Liver (tissue), 3 donors: ENCODE measurements around the gene FBXO21.

Experiments
- EGR1 ChIP-seq, 2 donors: IDR thresholded peaks; 2 replicates each; pipeline ENCODE4 v1.6.1; 2016 to 2018; ENCODE audit warnings: antibody characterized with exemption in 2 of 2, low read depth in 2 of 2
- GABPA ChIP-seq, 2 donors: IDR thresholded peaks in 1 of 2; conservative IDR thresholded peaks in 1 of 2; 2 replicates each; pipeline ENCODE4 v1.6.1; 2016; ENCODE audit warnings: antibody characterized with exemption in 2 of 2, mild to moderate bottlenecking in 1 of 2, moderate library complexity in 1 of 2
- RXRA ChIP-seq, 2 donors: IDR thresholded peaks; 2 replicates each; pipeline ENCODE4 v1.6.1; 2017 to 2018; ENCODE audit warnings: antibody characterized with exemption in 2 of 2, mild to moderate bottlenecking in 1 of 2
- SP1 ChIP-seq: IDR thresholded peaks from 2 replicates; pipeline ENCODE4 v1.6.1; 2018; ENCODE audit warnings: antibody characterized with exemption, mild to moderate bottlenecking
- YY1 ChIP-seq: IDR thresholded peaks from 2 replicates; pipeline ENCODE4 v1.6.1; 2016; ENCODE audit warnings: antibody characterized with exemption, mild to moderate bottlenecking
- TF ChIP-seq, protein P1 (sequence below): IDR thresholded peaks from 2 replicates; pipeline ENCODE4 v1.6.1; 2016; ENCODE audit warnings: antibody characterized with exemption, mild to moderate bottlenecking
- TF ChIP-seq, protein P2 (sequence below): fragments of 150-350 bp; IDR thresholded peaks from 2 replicates; pipeline ENCODE4 v1.5.1; 2017; ENCODE audit warnings: improper control_type of control experiment, low read depth, low read length; ENCODE audit not compliant: missing input control
- TF ChIP-seq, protein P3 (sequence below): IDR thresholded peaks from 2 replicates; pipeline ENCODE4 v1.6.1; 2016; ENCODE audit warnings: antibody characterized with exemption
- donor health status: healthy.
- donor health status: healthy.

DNA sequence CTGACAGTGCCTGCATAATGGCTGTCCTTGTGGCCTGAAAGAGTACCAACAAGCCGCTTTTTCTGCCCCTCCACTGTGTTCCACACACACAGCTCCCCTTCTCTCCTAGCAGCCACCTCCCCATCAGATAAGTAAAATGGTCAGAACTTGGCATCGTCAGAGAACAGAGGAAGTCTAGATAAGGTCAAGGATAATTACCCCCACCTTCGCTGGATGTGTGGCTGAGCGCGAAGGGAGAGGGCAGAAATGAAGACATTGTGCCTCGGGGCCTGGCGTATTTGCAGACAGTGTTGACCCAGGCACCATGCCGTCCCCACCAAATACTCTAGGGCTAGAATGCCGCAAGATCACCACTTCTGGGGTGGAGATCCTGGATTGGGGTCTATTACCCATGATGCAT is 30.6 kb downstream of the FBXO21 start:
- TF ChIP-seq, protein P1, sequence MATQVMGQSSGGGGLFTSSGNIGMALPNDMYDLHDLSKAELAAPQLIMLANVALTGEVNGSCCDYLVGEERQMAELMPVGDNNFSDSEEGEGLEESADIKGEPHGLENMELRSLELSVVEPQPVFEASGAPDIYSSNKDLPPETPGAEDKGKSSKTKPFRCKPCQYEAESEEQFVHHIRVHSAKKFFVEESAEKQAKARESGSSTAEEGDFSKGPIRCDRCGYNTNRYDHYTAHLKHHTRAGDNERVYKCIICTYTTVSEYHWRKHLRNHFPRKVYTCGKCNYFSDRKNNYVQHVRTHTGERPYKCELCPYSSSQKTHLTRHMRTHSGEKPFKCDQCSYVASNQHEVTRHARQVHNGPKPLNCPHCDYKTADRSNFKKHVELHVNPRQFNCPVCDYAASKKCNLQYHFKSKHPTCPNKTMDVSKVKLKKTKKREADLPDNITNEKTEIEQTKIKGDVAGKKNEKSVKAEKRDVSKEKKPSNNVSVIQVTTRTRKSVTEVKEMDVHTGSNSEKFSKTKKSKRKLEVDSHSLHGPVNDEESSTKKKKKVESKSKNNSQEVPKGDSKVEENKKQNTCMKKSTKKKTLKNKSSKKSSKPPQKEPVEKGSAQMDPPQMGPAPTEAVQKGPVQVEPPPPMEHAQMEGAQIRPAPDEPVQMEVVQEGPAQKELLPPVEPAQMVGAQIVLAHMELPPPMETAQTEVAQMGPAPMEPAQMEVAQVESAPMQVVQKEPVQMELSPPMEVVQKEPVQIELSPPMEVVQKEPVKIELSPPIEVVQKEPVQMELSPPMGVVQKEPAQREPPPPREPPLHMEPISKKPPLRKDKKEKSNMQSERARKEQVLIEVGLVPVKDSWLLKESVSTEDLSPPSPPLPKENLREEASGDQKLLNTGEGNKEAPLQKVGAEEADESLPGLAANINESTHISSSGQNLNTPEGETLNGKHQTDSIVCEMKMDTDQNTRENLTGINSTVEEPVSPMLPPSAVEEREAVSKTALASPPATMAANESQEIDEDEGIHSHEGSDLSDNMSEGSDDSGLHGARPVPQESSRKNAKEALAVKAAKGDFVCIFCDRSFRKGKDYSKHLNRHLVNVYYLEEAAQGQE = no peak
- TF ChIP-seq SP1 = no peak
- TF ChIP-seq, protein P2, sequence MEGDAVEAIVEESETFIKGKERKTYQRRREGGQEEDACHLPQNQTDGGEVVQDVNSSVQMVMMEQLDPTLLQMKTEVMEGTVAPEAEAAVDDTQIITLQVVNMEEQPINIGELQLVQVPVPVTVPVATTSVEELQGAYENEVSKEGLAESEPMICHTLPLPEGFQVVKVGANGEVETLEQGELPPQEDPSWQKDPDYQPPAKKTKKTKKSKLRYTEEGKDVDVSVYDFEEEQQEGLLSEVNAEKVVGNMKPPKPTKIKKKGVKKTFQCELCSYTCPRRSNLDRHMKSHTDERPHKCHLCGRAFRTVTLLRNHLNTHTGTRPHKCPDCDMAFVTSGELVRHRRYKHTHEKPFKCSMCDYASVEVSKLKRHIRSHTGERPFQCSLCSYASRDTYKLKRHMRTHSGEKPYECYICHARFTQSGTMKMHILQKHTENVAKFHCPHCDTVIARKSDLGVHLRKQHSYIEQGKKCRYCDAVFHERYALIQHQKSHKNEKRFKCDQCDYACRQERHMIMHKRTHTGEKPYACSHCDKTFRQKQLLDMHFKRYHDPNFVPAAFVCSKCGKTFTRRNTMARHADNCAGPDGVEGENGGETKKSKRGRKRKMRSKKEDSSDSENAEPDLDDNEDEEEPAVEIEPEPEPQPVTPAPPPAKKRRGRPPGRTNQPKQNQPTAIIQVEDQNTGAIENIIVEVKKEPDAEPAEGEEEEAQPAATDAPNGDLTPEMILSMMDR = no peak
- no peak for TF ChIP-seq RXRA (IDR thresholded peaks at IDR 0.05)
- TF ChIP-seq EGR1 (IDR thresholded peaks at IDR 0.05; ENCODE audit: low read depth in 2 of 2) = no peak
- TF ChIP-seq, protein P3, sequence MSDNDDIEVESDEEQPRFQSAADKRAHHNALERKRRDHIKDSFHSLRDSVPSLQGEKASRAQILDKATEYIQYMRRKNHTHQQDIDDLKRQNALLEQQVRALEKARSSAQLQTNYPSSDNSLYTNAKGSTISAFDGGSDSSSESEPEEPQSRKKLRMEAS = no peak
- no peak for TF ChIP-seq YY1
- TF ChIP-seq GABPA (IDR thresholded peaks at IDR 0.05 in 1 of 2, conservative IDR thresholded peaks at IDR 0.05 in 1 of 2) = no peak
